ENCODE measurements around the gene OOSP4B.

GRCh38 chr11:60077216-60077817 is 60.3 kb downstream of the OOSP4B start:
- TF ChIP-seq CTCF (IDR thresholded peaks at IDR 0.05; ENCODE audit: insufficient read depth, low read length, poor library complexity, severe bottlenecking) = no peak
- no peak for TF ChIP-seq EZH2phosphoT487 (conservative IDR thresholded peaks at IDR 0.05; ENCODE audit: low read length)
